Measurements from ENCODE around the gene GMPPA.

The GMPPA gene

GRCh38 chr2:219496825-219497494 lies 1.7 kb upstream of the GMPPA start:
- no peak for TF ChIP-seq CTCF (IDR thresholded peaks at IDR 0.05; ENCODE audit: low read depth, low read length)
- peak overlapping the region; percentile 88 for H3K4me3 ChIP-seq (ENCODE audit: low read depth, low read length)
- DNase-seq (ENCODE audit: low read depth, low spot score): peak; percentile 13
- in situ Hi-C loops (cut with HindIII; ENCODE audit: low sequenced_read_pairs): no loop called here

- in situ Hi-C loops (cut with HindIII; ENCODE audit: low sequenced_read_pairs): no loop called here
These were observed 1.0 kb upstream of the GMPPA start for GRCh38 chr2:219497495-219498279.

DNA sequence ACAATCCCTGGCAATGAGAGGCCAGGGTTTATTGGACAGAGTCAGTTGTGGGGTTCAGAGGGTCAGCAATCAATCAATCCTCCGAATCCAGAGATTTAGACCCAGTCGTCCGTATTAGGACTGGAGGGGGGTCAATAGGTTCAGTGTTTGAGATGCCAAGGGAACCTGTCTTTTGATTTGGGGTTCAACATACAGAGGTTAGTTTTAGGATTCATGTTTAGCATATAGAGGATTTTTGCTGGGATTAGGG lies 292 bp downstream of the GMPPA start:
- TF ChIP-seq CTCF (IDR thresholded peaks at IDR 0.05; ENCODE audit: low read depth, low read length): no peak
- DNase-seq (ENCODE audit: low read depth, low spot score): no peak
- H3K4me3 ChIP-seq (ENCODE audit: low read depth, low read length): peak overlapping the region; percentile 88
- in situ Hi-C loops (cut with HindIII; ENCODE audit: low sequenced_read_pairs): no loop called here

More at GRCh38 chr2:219497495-219498279, 1.0 kb upstream of the GMPPA start:
- TF ChIP-seq CTCF (IDR thresholded peaks at IDR 0.05; ENCODE audit: low read depth, low read length): no peak
- H3K4me3 ChIP-seq (ENCODE audit: low read depth, low read length): peak overlapping the region; percentile 88
- DNase-seq (ENCODE audit: low read depth, low spot score): peak; percentile 75

- H3K4me3 ChIP-seq (ENCODE audit: low read depth, low read length): peak overlapping the region; percentile 88
- in situ Hi-C loops (cut with HindIII; ENCODE audit: low sequenced_read_pairs): no loop called here
- TF ChIP-seq CTCF (IDR thresholded peaks at IDR 0.05; ENCODE audit: low read depth, low read length): no peak
- DNase-seq (ENCODE audit: low read depth, low spot score): no peak
These were observed 864 bp downstream of the GMPPA start for GRCh38 chr2:219499555-219499954.

GRCh38 chr2:219500135-219500534 lies 1.4 kb downstream of the GMPPA start:
- no peak overlapping the region for H3K4me3 ChIP-seq (ENCODE audit: low read depth, low read length)
- DNase-seq (ENCODE audit: low read depth, low spot score): no peak
- in situ Hi-C loops (cut with HindIII; ENCODE audit: low sequenced_read_pairs): no loop called here
- TF ChIP-seq CTCF (IDR thresholded peaks at IDR 0.05; ENCODE audit: low read depth, low read length): peak; percentile 36

- TF ChIP-seq CTCF (IDR thresholded peaks at IDR 0.05; ENCODE audit: low read depth, low read length): no peak
- H3K4me3 ChIP-seq (ENCODE audit: low read depth, low read length): no peak overlapping the region
- no peak for DNase-seq (ENCODE audit: low read depth, low spot score)
- in situ Hi-C loops (cut with HindIII; ENCODE audit: low sequenced_read_pairs): no loop called here
These were observed 3.2 kb downstream of the GMPPA start for GRCh38 chr2:219501849-219502248.
